HCT116 (cell line): ENCODE measurements around the gene ASIC3. TPM values are rescaled to one million over a fixed set of nuclear protein-coding genes. Genes with fewer than 3 reads are reported as not detected.

Experiments used
- ATAC-seq: fragments of 200-7000 bp; cut with Tn5 transposase; 2 replicates; pipeline ENCODE4 v1.9.1; 2020; ENCODE audit warnings: mild to moderate bottlenecking, moderate library complexity
- BruUV-seq: library from RNA; stranded (reverse); fragments of 400-500 nt; replicated peaks from 2 replicates; lab custom pipeline; 2021; lab: Mats Ljungman, UMichigan
- CTCF ChIA-PET: fragments of 300-600 bp; sonication (Branson Sonifier 250); formaldehyde crosslinking; loops from one replicate; lab custom pipeline; 2021; ENCODE audit warnings: antibody characterized with exemption; lab: Charles Lee
- POLR2A ChIA-PET: fragments of 300-600, 350-600 bp; sonication (Branson Sonifier 250); formaldehyde crosslinking; loops from one replicate; lab custom pipeline; 2021; ENCODE audit warnings: antibody characterized with exemption; lab: Charles Lee
- RAD21 ChIA-PET, 2 experiments: fragments of 300-600 bp; sonication (Branson Sonifier 250); formaldehyde crosslinking; loops; one replicate each; lab custom pipeline; 2023; ENCODE audit warnings: low total read pairs in 2 of 2; ENCODE audit not compliant: uncharacterized antibody in 2 of 2, unreplicated experiment in 2 of 2, low non-redundant PET in 1 of 2; lab: Charles Lee
- DNase-seq: peaks from one replicate; pipeline ENCODE4 v3.0.0-alpha.2; 2010; ENCODE audit warnings: low read depth, low spot score
- H2AFZ ChIP-seq: fragments of 200-600 bp; shearing (Covaris generic), sonication (generic); 2 replicates; pipeline ENCODE4 v1.6.1; 2017; ENCODE audit warnings: low read depth, mixed run types, mixed read lengths, antibody characterized with exemption, low read length; ENCODE audit not compliant: poor library complexity, severe bottlenecking
- H3K27ac ChIP-seq: 2 replicates; pipeline ENCODE4 v1.5.1; 2012; ENCODE audit warnings: low read depth, low read length
- H3K27me3 ChIP-seq: fragments of 200-600 bp; sonication (generic); 2 replicates; pipeline ENCODE4 v1.6.1; 2016; ENCODE audit warnings: mixed run types, low read length, mixed read lengths; ENCODE audit not compliant: insufficient read depth
- H3K36me3 ChIP-seq, 2 experiments: fragments of 200-500 bp in 1 of 2; fragments of 200-600 bp in 1 of 2; sonication (Bioruptor generic) in 1 of 2; sonication (generic) in 1 of 2; 2 replicates each; pipeline versions ENCODE4 v1.5.1 to v1.6.1; 2014 to 2016; ENCODE audit warnings: low read length in 2 of 2, inconsistent platforms in 1 of 2, mixed read lengths in 1 of 2, mixed run types in 1 of 2; ENCODE audit not compliant: insufficient read depth in 2 of 2, control insufficient read depth in 1 of 2
- H3K4me1 ChIP-seq, 2 experiments: fragments of 200-600 bp in 1 of 2; sonication (generic) in 1 of 2; 2 replicates each; pipeline versions ENCODE4 v1.5.1 to v1.6.1; 2012 to 2017; ENCODE audit warnings: low read length in 2 of 2, inconsistent platforms in 1 of 2, mild to moderate bottlenecking in 1 of 2, mixed read lengths in 1 of 2, mixed run types in 1 of 2, moderate library complexity in 1 of 2; ENCODE audit not compliant: insufficient read depth in 2 of 2, control insufficient read depth in 1 of 2
- H3K4me2 ChIP-seq: fragments of 200-600 bp; sonication (generic); 2 replicates; pipeline ENCODE4 v1.6.1; 2017; ENCODE audit warnings: mixed run types, low read length, mixed read lengths
- H3K4me3 ChIP-seq, 2 experiments: fragments of 200-600 bp in 1 of 2; sonication (generic) in 1 of 2; replicated peaks in 1 of 2; 2 replicates each; pipeline ENCODE4 v1.5.1; 2011 to 2016; ENCODE audit warnings: low read length in 2 of 2, control low read depth in 1 of 2, low read depth in 1 of 2, mild to moderate bottlenecking in 1 of 2, mixed read lengths in 1 of 2, mixed run types in 1 of 2
- H3K79me2 ChIP-seq: fragments of 200-600 bp; sonication (generic); 2 replicates; pipeline ENCODE4 v1.6.1; 2017; ENCODE audit warnings: mild to moderate bottlenecking, mixed run types, low read length, moderate library complexity, mixed read lengths; ENCODE audit not compliant: insufficient read depth
- H3K9ac ChIP-seq: fragments of 200-600 bp; sonication (generic); 2 replicates; pipeline ENCODE4 v1.6.1; 2016; ENCODE audit warnings: low read length, mixed read lengths
- H3K9me2 ChIP-seq: fragments of 200-600 bp; sonication (generic), shearing (Covaris generic); 2 replicates; pipeline ENCODE4 v1.6.1; 2017; ENCODE audit warnings: mixed run types, mild to moderate bottlenecking, moderate library complexity; ENCODE audit not compliant: insufficient read depth
- H3K9me3 ChIP-seq, 2 experiments: fragments of 200-500 bp in 1 of 2; fragments of 200-600 bp in 1 of 2; sonication (Bioruptor generic) in 1 of 2; sonication (generic) in 1 of 2; 2 replicates each; pipeline ENCODE4 v1.6.1; 2014 to 2017; ENCODE audit warnings: low read length in 2 of 2, mixed read lengths in 2 of 2, inconsistent platforms in 1 of 2, low read depth in 1 of 2, mild to moderate bottlenecking in 1 of 2, mixed run types in 1 of 2, moderate library complexity in 1 of 2; ENCODE audit not compliant: control insufficient read depth in 1 of 2, insufficient read depth in 1 of 2
- H4K20me1 ChIP-seq: fragments of 200-600 bp; sonication (generic), shearing (Covaris generic); 2 replicates; pipeline ENCODE4 v1.6.1; 2017; ENCODE audit warnings: mixed run types, mild to moderate bottlenecking, moderate library complexity; ENCODE audit not compliant: insufficient read depth
- CEBPB ChIP-seq: IDR thresholded peaks from 2 replicates; pipeline ENCODE4 v1.6.1; 2012; ENCODE audit warnings: low read depth
- EZH2 ChIP-seq: fragments of 200-600 bp; sonication (generic); IDR thresholded peaks from 2 replicates; pipeline ENCODE4 v1.6.1; 2017; ENCODE audit warnings: antibody characterized with exemption, mixed run types
- EZH2phosphoT487 ChIP-seq: fragments of 200-600 bp; IDR thresholded peaks from 2 replicates; pipeline ENCODE4 v1.6.1; 2018; ENCODE audit warnings: antibody characterized with exemption, borderline replicate concordance
- JUND ChIP-seq: IDR thresholded peaks from 2 replicates; pipeline ENCODE4 v1.6.1; 2012
- RAD21 ChIP-seq: IDR thresholded peaks from 2 replicates; pipeline ENCODE4 v1.6.1; 2012; ENCODE audit warnings: low read depth, mild to moderate bottlenecking
- SP1 ChIP-seq: IDR thresholded peaks from 2 replicates; pipeline ENCODE4 v1.6.1; 2012; ENCODE audit warnings: low read depth
- SRF ChIP-seq: IDR thresholded peaks from 2 replicates; pipeline ENCODE4 v1.6.1; 2012; ENCODE audit warnings: low read depth
- TCF7L2 ChIP-seq: IDR thresholded peaks from 2 replicates; pipeline ENCODE4 v1.7.0; 2011; ENCODE audit warnings: borderline replicate concordance, inconsistent platforms; ENCODE audit not compliant: insufficient read depth, insufficient read length; ENCODE audit errors: extremely low read depth
- YY1 ChIP-seq: IDR thresholded peaks from 2 replicates; pipeline ENCODE4 v1.6.1; 2011; ENCODE audit warnings: low read length, low read depth, moderate library complexity, mild to moderate bottlenecking; ENCODE audit not compliant: insufficient replicate concordance; ENCODE audit errors: extremely low read depth
- ZFX ChIP-seq: fragments of 450-650 bp; IDR thresholded peaks from 2 replicates; pipeline ENCODE4 v1.6.1; 2017
- ZNF274 ChIP-seq: fragments of 200-500 bp; sonication (Bioruptor generic); IDR thresholded peaks from 2 replicates; pipeline ENCODE4 v1.6.1; 2014; ENCODE audit warnings: mild to moderate bottlenecking, low read depth, low read length, inconsistent platforms
- intact Hi-C: fragments of 100-400 bp; cut with micrococcal nuclease; formaldehyde crosslinking; loops from 2 replicates; pipeline ENCODE4 v1.10.0; 2022
- total RNA-seq: library from RNA; stranded (reverse); gene quantifications from one replicate; pipeline ENCODE4 v1.2.1, GENCODE V29; 2021; ENCODE audit not compliant: unreplicated experiment
- TF ChIP-seq, protein P1 (sequence below): IDR thresholded peaks from 2 replicates; pipeline ENCODE4 v1.6.1; 2012; ENCODE audit warnings: low read depth

ASIC3 gene
- total RNA-seq, 1 experiment from 2014 or later: 4.4 TPM

DNA sequence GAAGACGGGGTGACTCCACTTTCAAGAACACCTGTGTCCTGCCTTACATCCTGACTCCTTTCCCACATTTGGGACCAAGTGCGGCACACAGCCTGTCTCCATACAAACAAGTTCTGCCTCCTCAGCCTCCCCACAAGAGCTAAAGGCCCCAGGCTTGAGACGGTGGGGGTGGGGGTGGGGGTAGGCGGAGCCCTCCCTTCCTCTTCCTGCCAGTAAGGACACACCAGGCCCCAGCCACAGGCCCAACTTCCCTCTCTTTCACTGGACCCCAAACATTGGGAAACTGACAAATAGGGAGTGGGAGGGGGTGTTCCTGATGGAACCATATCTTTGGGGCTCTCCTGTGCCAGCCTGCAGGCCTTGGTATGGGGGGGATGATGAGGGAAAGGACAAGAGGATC, 4.8 kb downstream of the ASIC3 start (continued):
- TF ChIP-seq, protein P1, sequence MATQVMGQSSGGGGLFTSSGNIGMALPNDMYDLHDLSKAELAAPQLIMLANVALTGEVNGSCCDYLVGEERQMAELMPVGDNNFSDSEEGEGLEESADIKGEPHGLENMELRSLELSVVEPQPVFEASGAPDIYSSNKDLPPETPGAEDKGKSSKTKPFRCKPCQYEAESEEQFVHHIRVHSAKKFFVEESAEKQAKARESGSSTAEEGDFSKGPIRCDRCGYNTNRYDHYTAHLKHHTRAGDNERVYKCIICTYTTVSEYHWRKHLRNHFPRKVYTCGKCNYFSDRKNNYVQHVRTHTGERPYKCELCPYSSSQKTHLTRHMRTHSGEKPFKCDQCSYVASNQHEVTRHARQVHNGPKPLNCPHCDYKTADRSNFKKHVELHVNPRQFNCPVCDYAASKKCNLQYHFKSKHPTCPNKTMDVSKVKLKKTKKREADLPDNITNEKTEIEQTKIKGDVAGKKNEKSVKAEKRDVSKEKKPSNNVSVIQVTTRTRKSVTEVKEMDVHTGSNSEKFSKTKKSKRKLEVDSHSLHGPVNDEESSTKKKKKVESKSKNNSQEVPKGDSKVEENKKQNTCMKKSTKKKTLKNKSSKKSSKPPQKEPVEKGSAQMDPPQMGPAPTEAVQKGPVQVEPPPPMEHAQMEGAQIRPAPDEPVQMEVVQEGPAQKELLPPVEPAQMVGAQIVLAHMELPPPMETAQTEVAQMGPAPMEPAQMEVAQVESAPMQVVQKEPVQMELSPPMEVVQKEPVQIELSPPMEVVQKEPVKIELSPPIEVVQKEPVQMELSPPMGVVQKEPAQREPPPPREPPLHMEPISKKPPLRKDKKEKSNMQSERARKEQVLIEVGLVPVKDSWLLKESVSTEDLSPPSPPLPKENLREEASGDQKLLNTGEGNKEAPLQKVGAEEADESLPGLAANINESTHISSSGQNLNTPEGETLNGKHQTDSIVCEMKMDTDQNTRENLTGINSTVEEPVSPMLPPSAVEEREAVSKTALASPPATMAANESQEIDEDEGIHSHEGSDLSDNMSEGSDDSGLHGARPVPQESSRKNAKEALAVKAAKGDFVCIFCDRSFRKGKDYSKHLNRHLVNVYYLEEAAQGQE: no peak
- TF ChIP-seq CEBPB: no peak
- no peak for TF ChIP-seq SRF
- no peak for TF ChIP-seq ZNF274
- no peak for TF ChIP-seq EZH2phosphoT487
- no peak for TF ChIP-seq RAD21
- no peak for TF ChIP-seq SP1
- no peak for TF ChIP-seq YY1
- no peak for TF ChIP-seq ZFX
- TF ChIP-seq TCF7L2: no peak
- no peak for TF ChIP-seq EZH2
- no peak for TF ChIP-seq JUND

DNA sequence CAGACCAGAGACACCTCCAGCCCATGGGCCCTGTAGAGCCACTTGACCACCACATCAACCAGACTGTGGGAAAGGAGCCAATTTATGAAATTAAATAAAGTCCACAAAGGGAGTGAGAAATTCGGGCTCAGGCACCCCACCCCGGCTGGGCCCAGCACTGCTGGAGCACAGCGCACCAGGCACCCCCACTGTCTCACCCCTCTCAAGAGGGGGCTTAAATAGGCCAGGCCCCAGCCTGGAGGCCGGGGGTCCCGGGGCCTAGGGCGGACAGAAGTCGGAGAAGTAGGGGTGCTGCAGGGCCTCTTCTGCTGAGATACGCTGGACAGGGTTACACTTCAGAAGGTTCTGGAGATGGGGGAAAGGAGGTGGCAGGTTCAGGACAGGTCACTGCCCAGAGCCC, 5.4 kb downstream of the ASIC3 start:
- BruUV-seq: no TSS peak

More for the DNA sequence above, 5.4 kb downstream of the ASIC3 start:
- H4K20me1 ChIP-seq: no peaks in the 10 kb centered on the region
- no peak overlapping the region for H3K27ac ChIP-seq
- no peaks in the 10 kb centered on the region for H3K36me3 ChIP-seq
- no peaks in the 10 kb centered on the region for H3K9me3 ChIP-seq
- peaks cover 9 to 14% of the 10 kb centered on the region in 2 experiments for H3K4me1 ChIP-seq
- H3K9me2 ChIP-seq: no peaks in the 10 kb centered on the region
- H3K79me2 ChIP-seq: no peaks in the 10 kb centered on the region
- TF ChIP-seq YY1: no peak
- TF ChIP-seq, protein P1: no peak
- ChIA-PET POLR2A (no interaction called here), RAD21 (no interaction called here), CTCF (no interaction called here)
- intact Hi-C loops: no loop called here
- H2AFZ ChIP-seq: no peak overlapping the region
- H3K27me3 ChIP-seq: no peaks in the 10 kb centered on the region
- no peak overlapping the region for H3K9ac ChIP-seq
- ATAC-seq (no peak), DNase-seq (no peak)
- no peak overlapping the region for H3K4me2 ChIP-seq
- H3K4me3 ChIP-seq: no peak overlapping the region
